ENCODE measurements around the gene NTRK3.

The NTRK3 gene

GRCh38 chr15:88124199-88124598, 132.3 kb downstream of the NTRK3 start:
- DNase-seq (ENCODE audit: low read depth in 2 of 2): no peak

GRCh38 chr15:88121968-88122530, 134.5 kb downstream of the NTRK3 start:
- DNase-seq (ENCODE audit: low read depth in 2 of 2): no peak

GRCh38 chr15:88120026-88120425, 136.5 kb downstream of the NTRK3 start:
- no peak for DNase-seq (ENCODE audit: low read depth in 2 of 2)

GRCh38 chr15:88118741-88119140, 137.8 kb downstream of the NTRK3 start:
- no peak for DNase-seq (ENCODE audit: low read depth in 2 of 2)

- no peak for DNase-seq (ENCODE audit: low read depth in 2 of 2)
These were observed 138.5 kb downstream of the NTRK3 start for GRCh38 chr15:88118035-88118434.

- no peak for DNase-seq (ENCODE audit: low read depth in 2 of 2)
These were observed 140.9 kb downstream of the NTRK3 start for GRCh38 chr15:88115486-88116152.

- no peak for DNase-seq (ENCODE audit: low read depth in 2 of 2)
These were observed 142.8 kb downstream of the NTRK3 start for GRCh38 chr15:88113613-88114308.

- DNase-seq (ENCODE audit: low read depth in 2 of 2): no peak
These were observed 147.5 kb downstream of the NTRK3 start for GRCh38 chr15:88108991-88109390.

- no peak for DNase-seq (ENCODE audit: low read depth in 2 of 2)
These were observed 148.1 kb downstream of the NTRK3 start for GRCh38 chr15:88108477-88108876.

- no peak for DNase-seq (ENCODE audit: low read depth in 2 of 2)
These were observed 150.5 kb downstream of the NTRK3 start for GRCh38 chr15:88106074-88106473.

GRCh38 chr15:88104357-88104756, 152.2 kb downstream of the NTRK3 start:
- DNase-seq (ENCODE audit: low read depth in 2 of 2): no peak

- no peak for DNase-seq (ENCODE audit: low read depth in 2 of 2)
These were observed 156.4 kb downstream of the NTRK3 start for GRCh38 chr15:88100181-88100580.

GRCh38 chr15:88098361-88098760, 158.2 kb downstream of the NTRK3 start:
- no peak for DNase-seq (ENCODE audit: low read depth in 2 of 2)

GRCh38 chr15:88091444-88092016, 165.0 kb downstream of the NTRK3 start:
- no peak for DNase-seq (ENCODE audit: low read depth in 2 of 2)

- DNase-seq (ENCODE audit: low read depth in 2 of 2): no peak
These were observed 166.0 kb downstream of the NTRK3 start for GRCh38 chr15:88090481-88091011.

GRCh38 chr15:88089731-88090130, 166.8 kb downstream of the NTRK3 start:
- DNase-seq (ENCODE audit: low read depth in 2 of 2): no peak

- DNase-seq (ENCODE audit: low read depth in 2 of 2): no peak
These were observed 167.4 kb downstream of the NTRK3 start for GRCh38 chr15:88089024-88089620.

- no peak for DNase-seq (ENCODE audit: low read depth in 2 of 2)
These were observed 172.5 kb downstream of the NTRK3 start for GRCh38 chr15:88083811-88084760.

GRCh38 chr15:88080616-88081015, 175.9 kb downstream of the NTRK3 start:
- no peak for DNase-seq (ENCODE audit: low read depth in 2 of 2)

- no peak for DNase-seq (ENCODE audit: low read depth in 2 of 2)
These were observed 179.1 kb downstream of the NTRK3 start for GRCh38 chr15:88077296-88078020.

Measured in stimulated activated CD4-positive, alpha-beta T cell treated with anti-CD3 and anti-CD28 coated beads, Interleukin-4, amount 100 ng/mL, for 48 hours (primary cell).